GM12874 (cell line): ENCODE results near the gene PLXNB3.

ENCODE experiments used
- CTCF ChIP-seq: IDR thresholded peaks from 2 replicates; pipeline ENCODE4 v1.5.1; 2011; ENCODE audit warnings: low read depth, mild to moderate bottlenecking, control low read depth, low read length, moderate library complexity; ENCODE audit not compliant: insufficient read depth

The PLXNB3 gene

GRCh38 chrX:153778181-153778580 lies 14.1 kb downstream of the PLXNB3 start:
- no peak for TF ChIP-seq CTCF

- TF ChIP-seq CTCF = 0 out of 2 replicates have a peak, but pooled peaks have one; percentile 15
These were observed 14.6 kb downstream of the PLXNB3 start for GRCh38 chrX:153778684-153779101.

GRCh38 chrX:153779891-153780677 lies 16.0 kb downstream of the PLXNB3 start:
- no peak for TF ChIP-seq CTCF

- TF ChIP-seq CTCF = no peak
These were observed 16.8 kb downstream of the PLXNB3 start, which contains the start of gene SRPK3 for GRCh38 chrX:153780678-153781427. Gene SRPK3, plus strand, starts transcription at chrX:153781041. Its CDS starts 46 bp downstream, at chrX:153781087.

GRCh38 chrX:153781428-153782047 lies 17.5 kb downstream of the PLXNB3 start:
- TF ChIP-seq CTCF = no peak

GRCh38 chrX:153782313-153782712 lies 18.3 kb downstream of the PLXNB3 start:
- TF ChIP-seq CTCF = no peak

GRCh38 chrX:153782871-153783270 lies 18.8 kb downstream of the PLXNB3 start:
- no peak for TF ChIP-seq CTCF
